Activated naive CD4-positive, alpha-beta T cell treated with anti-CD3 and anti-CD28 coated beads, Interleukin-2, amount 50 U/mL, for 16 hours (primary cell): ENCODE data around the gene SBNO1.

Source experiments
- DNase-seq: peaks from one replicate; pipeline ENCODE4 v3.0.0-alpha.2; 2020

Gene SBNO1

GRCh38 chr12:123243671-123244262 lies 120.9 kb downstream of the SBNO1 start:
- DNase-seq: no peak

- no peak for DNase-seq
Observed at GRCh38 chr12:123242116-123242904, 122.3 kb downstream of the SBNO1 start.
